Measurements from ENCODE around the gene GALNT18. TPM values are rescaled to one million over a fixed set of nuclear protein-coding genes. Genes with fewer than 3 reads are reported as not detected.

GALNT18 gene
- total RNA-seq, 1 donor from 2014 or later = 11.7 TPM

DNA sequence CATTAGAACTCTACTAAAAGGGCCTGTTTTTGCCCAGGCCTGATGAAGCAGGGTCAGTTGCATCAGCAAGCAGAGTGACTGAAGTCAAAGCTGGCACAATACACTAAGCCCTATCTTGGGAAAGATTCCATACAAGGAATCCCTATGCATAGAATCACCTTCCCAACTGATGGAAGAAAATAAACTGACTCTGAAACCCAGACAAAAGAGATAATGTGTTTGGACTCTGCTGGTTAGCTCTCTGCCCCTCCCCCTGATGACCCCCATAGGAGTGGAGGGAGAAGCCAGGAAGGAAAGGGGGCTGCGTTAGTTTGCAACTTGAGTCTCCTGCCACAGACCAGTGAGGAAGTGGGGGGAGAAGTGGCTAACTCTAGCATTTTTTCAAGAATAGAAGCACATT is 32.9 kb downstream of the GALNT18 start:
- DNase-seq (ENCODE audit: extremely low spot score, unreplicated experiment) = peak; percentile 13
- Mint-ChIP-seq H3K27ac (no peak overlapping the region), H3K27me3 (no peaks in the 10 kb centered on the region), H3K36me3 (no peaks in the 10 kb centered on the region), H3K4me3 (peak overlapping the region; percentile 39), H3K4me1 (ENCODE audit: unreplicated experiment) (peaks cover 25% of the 10 kb centered on the region), H3K9me3 (no peaks in the 10 kb centered on the region)
- no peak for TF ChIP-seq CTCF (conservative IDR thresholded peaks at IDR 0.05)

GRCh38 chr11:11588243-11588642 is 33.6 kb downstream of the GALNT18 start:
- H3K9me3 Mint-ChIP-seq = no peaks in the 10 kb centered on the region
- no peaks in the 10 kb centered on the region for H3K27me3 Mint-ChIP-seq
- H3K36me3 Mint-ChIP-seq = no peaks in the 10 kb centered on the region
- no peak overlapping the region for H3K4me3 Mint-ChIP-seq
- no peak overlapping the region for H3K27ac Mint-ChIP-seq
- no peak for DNase-seq (ENCODE audit: extremely low spot score, unreplicated experiment)
- no peak for TF ChIP-seq CTCF (conservative IDR thresholded peaks at IDR 0.05)
- peaks cover 25% of the 10 kb centered on the region for H3K4me1 Mint-ChIP-seq (ENCODE audit: unreplicated experiment)

- Mint-ChIP-seq H3K27me3 (peaks cover 7% of the 10 kb centered on the region), H3K36me3 (no peaks in the 10 kb centered on the region), H3K4me3 (no peak overlapping the region), H3K27ac (no peak overlapping the region), H3K4me1 (ENCODE audit: unreplicated experiment) (peaks cover 25% of the 10 kb centered on the region), H3K9me3 (no peaks in the 10 kb centered on the region)
- TF ChIP-seq CTCF (conservative IDR thresholded peaks at IDR 0.05) = no peak
- DNase-seq (ENCODE audit: extremely low spot score, unreplicated experiment) = no peak
Measured at GRCh38 chr11:11587122-11587521, 34.7 kb downstream of the GALNT18 start.

DNA sequence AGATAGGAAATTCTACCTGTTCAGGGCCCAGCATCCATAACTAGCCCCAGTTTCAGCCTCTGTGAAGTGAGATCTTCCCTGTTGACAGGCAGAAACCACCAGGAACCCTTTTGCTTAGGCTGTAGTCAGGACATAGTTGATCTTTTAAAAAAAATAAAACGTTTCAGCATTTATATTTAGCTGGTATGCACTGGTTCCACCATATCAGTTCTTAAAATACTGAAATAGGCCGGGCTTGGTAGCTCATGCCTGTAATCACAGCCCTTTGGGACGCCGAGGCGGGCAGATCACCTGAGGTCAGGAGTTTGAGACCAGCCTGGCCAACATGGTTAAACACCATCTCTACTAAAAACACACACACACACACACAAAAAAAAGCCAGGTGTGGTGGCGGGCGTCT is 35.3 kb downstream of the GALNT18 start:
- Mint-ChIP-seq H3K4me3 (no peak overlapping the region), H3K27ac (no peak overlapping the region)
- DNase-seq (ENCODE audit: extremely low spot score, unreplicated experiment) = no peak

DNA sequence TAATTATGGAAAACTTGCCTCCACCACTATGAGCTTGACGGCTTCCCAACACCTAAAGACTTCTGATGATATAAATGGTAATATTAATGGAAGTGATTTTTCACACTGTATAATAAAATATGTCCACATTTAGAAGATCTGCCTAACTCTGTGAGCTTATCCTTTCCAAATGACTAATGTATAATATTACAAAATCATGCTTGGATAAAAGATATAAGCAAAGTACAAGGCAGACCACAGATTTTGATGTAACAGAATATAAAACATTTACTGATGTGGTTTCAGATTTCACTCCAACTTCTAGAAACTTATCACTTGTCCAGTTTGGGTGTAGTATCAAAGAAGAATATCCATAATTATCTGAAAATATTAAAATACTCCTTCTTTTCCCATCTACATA is 36.9 kb downstream of the GALNT18 start:
- Mint-ChIP-seq H3K36me3 (no peaks in the 10 kb centered on the region), H3K27me3 (peaks cover 15% of the 10 kb centered on the region), H3K4me3 (no peak overlapping the region), H3K4me1 (ENCODE audit: unreplicated experiment) (peaks cover 19% of the 10 kb centered on the region), H3K9me3 (no peaks in the 10 kb centered on the region), H3K27ac (no peak overlapping the region)
- no peak for DNase-seq (ENCODE audit: extremely low spot score, unreplicated experiment)
- TF ChIP-seq CTCF (conservative IDR thresholded peaks at IDR 0.05) = no peak

More for the DNA sequence above, 35.3 kb downstream of the GALNT18 start:
- Mint-ChIP-seq H3K9me3 (no peaks in the 10 kb centered on the region), H3K27me3 (peaks cover 12% of the 10 kb centered on the region), H3K36me3 (no peaks in the 10 kb centered on the region), H3K4me1 (ENCODE audit: unreplicated experiment) (peaks cover 21% of the 10 kb centered on the region)
- no peak for TF ChIP-seq CTCF (conservative IDR thresholded peaks at IDR 0.05)

DNA sequence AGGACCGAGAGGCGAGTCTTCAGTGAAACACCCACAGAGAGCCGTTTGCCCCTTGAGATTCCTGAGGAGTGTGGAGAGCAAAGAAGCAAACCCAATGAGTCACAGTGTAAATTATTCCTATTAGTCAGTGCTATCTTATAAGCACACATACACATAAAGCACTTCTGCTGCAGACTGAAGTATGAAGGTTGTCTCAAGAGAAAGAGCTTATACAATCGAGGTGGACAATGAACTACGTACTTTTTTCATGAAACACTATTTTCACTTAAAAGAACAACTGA is 37.3 kb downstream of the GALNT18 start:
- peak; percentile 13 for DNase-seq (ENCODE audit: extremely low spot score, unreplicated experiment)
- no peak for TF ChIP-seq CTCF (conservative IDR thresholded peaks at IDR 0.05)
- Mint-ChIP-seq H3K27me3 (peaks cover 15% of the 10 kb centered on the region), H3K36me3 (no peaks in the 10 kb centered on the region), H3K4me1 (ENCODE audit: unreplicated experiment) (peaks cover 17% of the 10 kb centered on the region), H3K4me3 (no peak overlapping the region), H3K9me3 (no peaks in the 10 kb centered on the region), H3K27ac (no peak overlapping the region)

Measured in type B pancreatic cell (in vitro differentiated cells).